HG02885 (cell line): Measurements from ENCODE around the gene ZNF729.
"Not testable (repeated sequence)": the region's sequence is repeated elsewhere in the genome, so short reads cannot be mapped to it uniquely, and the experiment has no call there.

Experiments
- ATAC-seq: cut with Tn5 transposase; IDR thresholded peaks from one replicate; pipeline ENCODE4 v1.9.1; 2021; ENCODE audit warnings: mild to moderate bottlenecking; ENCODE audit not compliant: unreplicated experiment, poor library complexity

ZNF729 gene

GRCh38 chr19:22286151-22286810 is at the start of gene ZNF729:
TSS of gene ZNF729 (plus strand) at chr19:22286441. CDS start at chr19:22286526, 85 bp downstream.
- no peak for ATAC-seq

DNA sequence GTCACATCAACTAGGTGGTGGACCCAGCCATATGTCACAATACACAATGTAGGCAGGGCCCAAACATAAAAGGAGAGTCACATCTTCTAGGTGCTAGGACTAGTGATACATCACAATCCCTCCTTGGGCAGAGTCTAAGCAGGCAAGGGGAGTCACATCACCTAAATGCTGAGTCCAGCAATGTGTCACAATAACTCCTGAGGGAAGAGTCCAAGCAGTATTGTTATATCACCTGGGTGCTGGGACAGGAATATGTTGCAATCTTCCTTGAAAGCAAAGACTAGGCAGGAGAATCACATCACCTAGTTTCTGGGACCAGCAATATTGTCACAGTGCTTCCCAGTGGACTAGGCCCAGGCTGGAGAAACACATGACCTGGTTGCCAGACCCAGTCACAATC is 29.4 kb upstream of the ZNF729 start:
- no peak for ATAC-seq

DNA sequence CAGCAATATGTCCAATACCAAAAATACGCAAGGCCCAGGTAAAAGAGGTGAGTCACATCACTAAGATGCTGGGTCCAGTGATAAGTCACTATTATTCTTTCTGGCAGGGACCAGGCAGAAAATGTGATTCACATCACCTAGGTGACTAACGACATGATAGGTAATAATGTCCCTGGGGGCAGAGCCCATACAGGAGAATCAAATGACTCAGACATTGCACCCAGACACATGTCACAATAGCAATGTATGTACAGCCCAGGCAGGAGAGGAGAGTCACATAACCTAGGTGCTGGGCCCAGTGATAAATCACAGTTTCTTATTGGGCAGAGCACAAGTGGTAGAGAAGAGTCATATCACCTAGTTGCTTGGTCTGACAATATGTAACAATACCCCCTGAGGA is 28.9 kb upstream of the ZNF729 start:
- no peak for ATAC-seq

GRCh38 chr19:22257916-22258315 is 28.3 kb upstream of the ZNF729 start:
- ATAC-seq, result no peak

- no peak for ATAC-seq
Observed at GRCh38 chr19:22260499-22260898, 25.7 kb upstream of the ZNF729 start.

GRCh38 chr19:22261596-22261995 is 24.6 kb upstream of the ZNF729 start:
- no peak for ATAC-seq

DNA sequence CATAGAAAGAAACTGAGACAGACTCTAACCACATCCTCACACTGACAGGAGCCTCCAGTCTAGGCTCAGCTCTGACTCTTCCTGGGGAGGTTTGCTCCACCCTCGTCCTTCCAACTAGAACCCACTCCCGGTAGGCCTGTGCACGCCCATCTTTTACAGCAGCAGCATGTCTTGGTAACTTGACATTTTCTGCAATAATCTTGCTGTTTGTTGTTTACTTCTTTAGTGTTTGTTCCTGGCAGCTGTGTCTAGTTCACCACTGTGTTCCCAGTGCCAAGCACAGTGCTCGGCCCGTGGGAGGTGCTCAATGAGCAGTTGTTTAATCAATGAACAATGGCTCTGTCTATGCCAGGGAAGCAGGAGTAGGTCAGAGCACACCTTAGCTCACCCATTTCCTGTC is 23.1 kb upstream of the ZNF729 start:
- no peak for ATAC-seq

DNA sequence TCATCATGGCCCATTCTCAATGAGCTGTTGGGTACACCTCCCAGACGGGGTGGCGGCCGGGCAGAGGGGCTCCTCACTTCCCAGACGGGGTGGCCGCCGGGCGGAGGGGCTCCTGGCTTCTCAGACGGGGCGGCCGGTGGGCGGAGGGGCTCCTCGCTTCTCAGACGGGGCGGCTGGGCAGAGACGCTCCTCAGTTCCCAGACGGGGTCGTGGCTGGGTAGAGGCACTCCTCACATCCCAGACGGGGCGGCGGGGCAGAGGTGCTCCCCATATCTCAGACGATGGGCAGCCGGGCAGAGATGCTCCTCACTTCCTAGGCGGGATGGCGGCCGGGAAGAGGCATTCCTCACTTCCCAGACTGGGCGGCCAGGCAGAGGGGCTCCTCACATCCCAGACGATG is 35.3 kb downstream of the ZNF729 start:
- not testable (repeated sequence) for ATAC-seq

DNA sequence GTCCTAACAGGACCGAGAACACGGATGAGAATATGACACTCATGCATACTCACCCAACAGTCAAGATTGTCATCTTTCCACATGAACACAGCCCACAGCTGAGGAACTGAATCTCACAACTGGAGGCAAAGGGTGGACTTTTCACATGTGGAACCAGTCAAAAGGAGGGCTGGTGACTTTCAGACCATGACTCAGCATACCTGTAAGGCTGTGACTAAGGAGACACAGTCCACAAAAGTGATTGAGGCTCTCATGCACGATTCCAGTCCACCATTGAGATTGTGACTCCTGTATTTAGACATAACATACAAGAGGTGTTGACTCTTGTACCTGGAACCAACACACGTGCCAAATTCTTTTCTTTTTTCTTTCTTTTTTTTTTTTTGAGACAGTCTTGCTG is 40.0 kb downstream of the ZNF729 start:
- ATAC-seq, result no peak

- no peak for ATAC-seq
Observed at GRCh38 chr19:22327321-22327720, 41.1 kb downstream of the ZNF729 start.

DNA sequence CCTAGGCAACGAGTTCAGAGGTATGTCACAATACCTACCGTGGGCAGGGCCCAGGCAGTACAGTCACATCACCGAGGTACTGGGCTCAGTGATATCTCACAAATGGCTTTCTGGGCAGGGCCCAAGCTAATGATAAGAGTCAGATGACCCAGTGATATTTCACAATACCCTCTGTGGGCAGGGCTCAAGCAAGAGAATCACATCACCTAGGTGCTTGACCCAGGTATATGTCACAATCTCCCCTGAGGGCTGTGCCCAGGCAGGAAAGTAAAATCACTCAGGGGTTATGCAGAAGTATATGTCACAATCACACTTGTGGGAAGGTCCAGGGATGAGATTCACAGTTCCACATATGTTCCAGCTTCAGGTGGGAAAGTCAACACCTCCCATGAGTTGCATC is 45.3 kb downstream of the ZNF729 start:
- ATAC-seq, result no peak

GRCh38 chr19:22332924-22333323 is 46.7 kb downstream of the ZNF729 start:
- ATAC-seq, result no peak

DNA sequence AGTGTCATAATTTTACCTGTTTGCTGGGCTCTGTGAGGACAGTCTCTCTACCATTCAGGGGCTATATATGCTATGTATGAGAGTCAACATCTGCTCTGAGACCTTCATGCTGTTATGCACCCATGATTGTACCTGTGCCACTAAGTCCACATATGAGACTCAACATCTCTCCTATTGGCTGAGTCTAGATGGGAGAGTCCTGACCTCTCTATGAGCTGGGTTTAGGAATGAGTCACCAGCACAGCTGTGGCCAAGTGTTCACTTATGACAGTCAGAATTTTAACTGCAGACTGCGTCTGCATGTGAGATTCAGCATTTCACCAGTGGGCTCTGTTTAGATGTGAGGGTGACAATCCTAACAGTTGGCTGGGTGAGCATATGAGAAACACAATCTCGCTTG is 49.5 kb downstream of the ZNF729 start:
- ATAC-seq, result no peak

DNA sequence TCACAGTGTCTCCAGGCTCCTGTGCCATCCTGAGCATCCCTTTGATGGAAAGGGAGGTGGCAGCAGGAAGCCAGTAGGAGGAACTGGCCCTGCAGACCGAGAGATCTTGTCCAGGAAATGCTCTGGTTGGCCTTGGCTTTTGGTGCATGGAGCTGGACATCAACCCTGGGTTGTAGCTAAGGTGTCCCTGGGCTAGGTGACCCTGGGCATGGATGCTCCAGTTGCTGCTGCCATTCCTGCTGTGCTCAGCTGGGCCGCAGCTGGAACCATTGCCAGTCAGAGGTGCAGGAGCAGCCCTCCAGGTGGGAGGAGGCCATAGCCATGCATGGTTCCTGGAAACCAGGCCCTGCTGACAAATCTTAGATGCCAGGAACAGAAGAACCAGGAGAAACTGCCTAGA is 68.4 kb downstream of the ZNF729 start:
- ATAC-seq, result no peak
